DOHH2 (cell line): ENCODE data around the gene TRAPPC5.

ENCODE experiments used
- H3F3A ChIP-seq: fragments of 200-600 bp; sonication (generic), shearing (Covaris generic); 2 replicates; pipeline ENCODE4 v1.6.0; 2016; ENCODE audit warnings: antibody characterized with exemption, mild to moderate bottlenecking; ENCODE audit not compliant: control insufficient read depth, insufficient read depth
- H3K27ac ChIP-seq: fragments of 200-600 bp; sonication (generic); 2 replicates; pipeline ENCODE4 v1.5.1; 2014; ENCODE audit warnings: low read depth, mild to moderate bottlenecking, low read length, moderate library complexity
- H3K27me3 ChIP-seq: fragments of 200-600 bp; sonication (generic); 2 replicates; pipeline ENCODE4 v1.6.1; 2014; ENCODE audit warnings: mild to moderate bottlenecking, low read length, mixed read lengths; ENCODE audit not compliant: control insufficient read depth
- H3K36me3 ChIP-seq: fragments of 200-600 bp; sonication (generic); 2 replicates; pipeline ENCODE4 v1.6.1; 2014; ENCODE audit warnings: mild to moderate bottlenecking, low read length, moderate library complexity, mixed read lengths; ENCODE audit not compliant: control insufficient read depth
- H3K4me1 ChIP-seq: fragments of 200-600 bp; sonication (generic); 2 replicates; pipeline ENCODE4 v1.6.1; 2014; ENCODE audit warnings: mild to moderate bottlenecking, low read length, mixed read lengths; ENCODE audit not compliant: control insufficient read depth
- H3K4me2 ChIP-seq: fragments of 200-600 bp; sonication (generic); 2 replicates; pipeline ENCODE4 v1.6.0; 2014; ENCODE audit warnings: mild to moderate bottlenecking, low read length, moderate library complexity
- H3K4me3 ChIP-seq: fragments of 200-600 bp; sonication (generic); 2 replicates; pipeline ENCODE4 v1.5.1; 2014; ENCODE audit warnings: mild to moderate bottlenecking, low read length, mixed read lengths
- H3K79me2 ChIP-seq: fragments of 200-600 bp; sonication (generic); 2 replicates; pipeline ENCODE4 v1.6.1; 2014; ENCODE audit warnings: mild to moderate bottlenecking, low read length, mixed read lengths; ENCODE audit not compliant: control insufficient read depth
- H3K9me2 ChIP-seq: fragments of 200-600 bp; sonication (generic); replicated peaks from 2 replicates; pipeline ENCODE4 v1.6.1; 2014; ENCODE audit warnings: mild to moderate bottlenecking, low read length, mixed read lengths; ENCODE audit not compliant: control insufficient read depth
- H3K9me3 ChIP-seq: fragments of 200-600 bp; sonication (generic); 2 replicates; pipeline ENCODE4 v1.6.1; 2014; ENCODE audit warnings: antibody characterized with exemption, low read length, mixed read lengths; ENCODE audit not compliant: control insufficient read depth, insufficient read depth
- H4K20me1 ChIP-seq: fragments of 200-600 bp; sonication (generic); 2 replicates; pipeline ENCODE4 v1.6.0; 2014; ENCODE audit warnings: low read depth, mild to moderate bottlenecking, antibody characterized with exemption, low read length, moderate library complexity; ENCODE audit not compliant: control insufficient read depth, insufficient read depth
- EZH2phosphoT487 ChIP-seq: fragments of 200-600 bp; sonication (generic); IDR thresholded peaks from 2 replicates; pipeline ENCODE4 v1.6.1; 2017; ENCODE audit warnings: borderline replicate concordance, mild to moderate bottlenecking, antibody characterized with exemption, low read length, moderate library complexity, mixed read lengths
- TF ChIP-seq, protein P1 (sequence below): fragments of 200-600 bp; sonication (generic); IDR thresholded peaks from one replicate; pipeline ENCODE4 v1.5.1; 2014; ENCODE audit warnings: antibody characterized with exemption, mild to moderate bottlenecking, low read depth, low read length; ENCODE audit not compliant: poor library complexity, severe bottlenecking

The TRAPPC5 gene

GRCh38 chr19:7699417-7700401 is 19.1 kb downstream of the TRAPPC5 start:
- Histone ChIP-seq H3K9me3 (no peaks in the 10 kb centered on the region), H3K9me2 (no peaks in the 10 kb centered on the region), H3K4me3 (no peak overlapping the region), H4K20me1 (peaks cover 4% of the 10 kb centered on the region; the same call in 1 of the 2 replicates), H3K4me2 (no peak overlapping the region), H3K4me1 (peaks cover 26% of the 10 kb centered on the region), H3K79me2 (no peaks in the 10 kb centered on the region), H3K36me3 (no peaks in the 10 kb centered on the region), H3K27me3 (peaks cover 75% of the 10 kb centered on the region), H3F3A (peaks cover 7% of the 10 kb centered on the region; the same call in 1 of the 2 replicates), H3K27ac (no peak overlapping the region)
- TF ChIP-seq, protein P1, sequence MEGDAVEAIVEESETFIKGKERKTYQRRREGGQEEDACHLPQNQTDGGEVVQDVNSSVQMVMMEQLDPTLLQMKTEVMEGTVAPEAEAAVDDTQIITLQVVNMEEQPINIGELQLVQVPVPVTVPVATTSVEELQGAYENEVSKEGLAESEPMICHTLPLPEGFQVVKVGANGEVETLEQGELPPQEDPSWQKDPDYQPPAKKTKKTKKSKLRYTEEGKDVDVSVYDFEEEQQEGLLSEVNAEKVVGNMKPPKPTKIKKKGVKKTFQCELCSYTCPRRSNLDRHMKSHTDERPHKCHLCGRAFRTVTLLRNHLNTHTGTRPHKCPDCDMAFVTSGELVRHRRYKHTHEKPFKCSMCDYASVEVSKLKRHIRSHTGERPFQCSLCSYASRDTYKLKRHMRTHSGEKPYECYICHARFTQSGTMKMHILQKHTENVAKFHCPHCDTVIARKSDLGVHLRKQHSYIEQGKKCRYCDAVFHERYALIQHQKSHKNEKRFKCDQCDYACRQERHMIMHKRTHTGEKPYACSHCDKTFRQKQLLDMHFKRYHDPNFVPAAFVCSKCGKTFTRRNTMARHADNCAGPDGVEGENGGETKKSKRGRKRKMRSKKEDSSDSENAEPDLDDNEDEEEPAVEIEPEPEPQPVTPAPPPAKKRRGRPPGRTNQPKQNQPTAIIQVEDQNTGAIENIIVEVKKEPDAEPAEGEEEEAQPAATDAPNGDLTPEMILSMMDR: no peak
- TF ChIP-seq EZH2phosphoT487: no peak

GRCh38 chr19:7701049-7701653 is 20.5 kb downstream of the TRAPPC5 start:
- Histone ChIP-seq H3K27ac (no peak overlapping the region), H3K27me3 (peaks cover 80% of the 10 kb centered on the region), H3K79me2 (no peaks in the 10 kb centered on the region), H3K9me2 (no peaks in the 10 kb centered on the region), H3K9me3 (no peaks in the 10 kb centered on the region), H4K20me1 (peaks cover 4% of the 10 kb centered on the region; the same call in 1 of the 2 replicates), H3F3A (peaks cover 7% of the 10 kb centered on the region; the same call in 1 of the 2 replicates), H3K4me3 (no peak overlapping the region), H3K4me2 (no peak overlapping the region), H3K4me1 (peaks cover 38% of the 10 kb centered on the region), H3K36me3 (no peaks in the 10 kb centered on the region)
- TF ChIP-seq EZH2phosphoT487: no peak
- TF ChIP-seq, protein P1: no peak

DNA sequence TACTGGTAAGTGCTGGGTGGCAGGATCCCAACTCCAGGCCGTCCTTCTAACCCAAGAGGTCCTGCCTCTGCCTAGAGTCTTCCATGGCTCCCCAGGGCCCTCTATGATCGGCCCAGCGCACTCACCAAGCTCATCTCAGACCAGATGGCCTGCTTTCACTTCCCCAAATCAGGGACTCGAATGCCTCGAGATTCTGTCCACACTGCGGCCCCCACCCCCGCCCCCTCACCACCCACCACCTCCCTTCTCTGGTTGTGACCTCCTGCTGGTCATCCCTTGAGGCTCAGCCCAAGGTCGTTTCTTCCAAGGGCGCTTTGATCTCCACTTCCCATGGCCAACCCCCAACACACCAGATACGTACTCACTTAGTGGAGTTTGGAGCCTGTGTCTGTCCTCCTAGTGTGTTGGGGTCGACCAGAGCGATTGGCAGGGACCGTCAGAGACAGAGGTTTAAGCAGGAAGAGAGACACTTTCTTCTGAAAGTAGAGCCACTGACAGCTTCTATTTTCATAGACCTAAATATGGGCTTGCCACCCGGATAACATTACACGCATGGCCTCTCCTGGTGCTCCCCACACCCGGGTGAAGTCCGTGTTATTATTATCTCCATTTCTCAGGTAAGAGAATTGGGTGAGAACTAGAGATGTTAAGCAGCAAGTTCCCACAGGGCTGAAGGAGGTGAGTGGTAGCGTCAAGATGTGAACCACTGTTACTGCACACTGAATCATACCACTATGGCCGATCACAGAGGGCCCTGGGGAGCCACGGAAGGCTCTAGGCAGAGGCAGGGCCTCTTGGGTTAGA is 21.2 kb downstream of the TRAPPC5 start, which contains the start of gene FCER2:
TSS of gene FCER2 (minus strand) at position 478 of the 804 bp plus-strand sequence. CDS start 2,371 bp downstream, outside the sequence.
- H3K9me2 ChIP-seq: no peaks in the 10 kb centered on the region

More for the DNA sequence above, 21.2 kb downstream of the TRAPPC5 start, which contains the start of gene FCER2:
- no peak for TF ChIP-seq EZH2phosphoT487
- TF ChIP-seq, protein P1: no peak
- H3K27ac ChIP-seq: no peak within 1 kb of the TSS
- peaks cover 81% of the 10 kb centered on the region for H3K27me3 ChIP-seq
- H3K4me2 ChIP-seq: peak within 1 kb of the TSS; percentile 31
- H4K20me1 ChIP-seq: peaks cover 4% of the 10 kb centered on the region; the same call in 1 of the 2 replicates
- no peaks in the 10 kb centered on the region for H3K9me3 ChIP-seq
- H3K79me2 ChIP-seq: no peaks in the 10 kb centered on the region
- H3K4me3 ChIP-seq: no peak within 1 kb of the TSS
- peaks cover 40% of the 10 kb centered on the region for H3K4me1 ChIP-seq
- peaks cover 7% of the 10 kb centered on the region; the same call in 1 of the 2 replicates for H3F3A ChIP-seq
- H3K36me3 ChIP-seq: no peaks in the 10 kb centered on the region
